NOMO-1 (cell line): ENCODE results near the gene PRRC2A.

Experiments used
- DNase-seq, 2 experiments: peaks; one replicate each; lab custom pipeline; 2025; ENCODE audit not compliant: unreplicated experiment in 2 of 2; lab: John Stamatoyannopoulos, UW

Gene PRRC2A

GRCh38 chr6:31620586-31621319 is at the start of gene PRRC2A:
Gene PRRC2A (plus strand): TSS chr6:31620715. CDS start chr6:31622790, 2,075 bp downstream.
- DNase-seq, result peak; percentile 66 to 69

GRCh38 chr6:31572041-31572911 is 48.2 kb upstream of the PRRC2A start, which contains the start of gene LTA:
Gene LTA (plus strand): TSS chr6:31572289. CDS start chr6:31572743, 454 bp downstream.
- no peak for DNase-seq

GRCh38 chr6:31573239-31574105 is 47.0 kb upstream of the PRRC2A start:
- DNase-seq, result no peak

- no peak for DNase-seq
Observed at GRCh38 chr6:31574106-31575061, 46.1 kb upstream of the PRRC2A start.

GRCh38 chr6:31575335-31575901 is 45.1 kb upstream of the PRRC2A start, which contains the start of gene TNF:
Gene TNF (plus strand): TSS chr6:31575565. CDS start chr6:31575742, 177 bp downstream.
- peak; percentile 67 to 78 for DNase-seq

GRCh38 chr6:31575952-31576685 is 44.4 kb upstream of the PRRC2A start:
- no peak for DNase-seq

- no peak for DNase-seq
Observed at GRCh38 chr6:31576897-31577578, 43.5 kb upstream of the PRRC2A start.

GRCh38 chr6:31577579-31577966 is 42.9 kb upstream of the PRRC2A start:
- DNase-seq, result no peak

GRCh38 chr6:31578184-31579118 is 42.1 kb upstream of the PRRC2A start:
- DNase-seq, result no peak

- no peak for DNase-seq
Observed at GRCh38 chr6:31579119-31579505, 41.4 kb upstream of the PRRC2A start.

- no peak for DNase-seq
Observed at GRCh38 chr6:31579546-31580437, 40.7 kb upstream of the PRRC2A start.

GRCh38 chr6:31580438-31580740 is 40.1 kb upstream of the PRRC2A start:
- no peak for DNase-seq

GRCh38 chr6:31580807-31581433 is 39.6 kb upstream of the PRRC2A start:
- DNase-seq, result peak; percentile 76 to 92

GRCh38 chr6:31581434-31582229 is 38.9 kb upstream of the PRRC2A start:
- DNase-seq, result no peak

- no peak for DNase-seq
Observed at GRCh38 chr6:31582230-31582643, 38.3 kb upstream of the PRRC2A start, which contains the start of gene LTB. Gene LTB (minus strand): TSS chr6:31582424. CDS start chr6:31582417, 7 bp downstream.
